CD4-positive, alpha-beta T cell (primary cell): ENCODE results near the gene ACTN1. TPM values are rescaled to one million over a fixed set of nuclear protein-coding genes. Genes with fewer than 3 reads are reported as not detected.
A peak's percentile ranks its signal among the peaks of the same experiment; 100 is the strongest.

ENCODE experiments used
- ATAC-seq: fragments of 200-7000 bp; cut with Tn5 transposase; one replicate; pipeline ENCODE4 v1.10.0; 2022; ENCODE audit warnings: mild to moderate bottlenecking; ENCODE audit not compliant: poor library complexity
- CTCF ChIA-PET: fragments of 350-600 bp; sonication (Branson Sonifier 250); formaldehyde crosslinking; loops from one replicate; lab custom pipeline; 2021; ENCODE audit warnings: antibody characterized with exemption, inconsistent platforms; lab: Charles Lee
- POLR2A ChIA-PET: fragments of 350-600 bp; sonication (Branson Sonifier 250); formaldehyde crosslinking; loops from one replicate; lab custom pipeline; 2021; ENCODE audit warnings: antibody characterized with exemption, inconsistent platforms; lab: Charles Lee
- DNase-seq, 14 experiments: peaks; one replicate each; pipeline ENCODE4 v3.0.0-alpha.2; 2013 to 2020; ENCODE audit warnings: mixed read lengths in 2 of 14
- H3K27ac ChIP-seq, 2 donors: one replicate each; pipeline versions ENCODE4 v1.5.1 to v1.7.0; 2013; ENCODE audit warnings: low read length in 2 of 2, low read depth in 1 of 2, mild to moderate bottlenecking in 1 of 2
- H3K27me3 ChIP-seq, 2 experiments: 1 replicate in 1 of 2; 2 replicates in 1 of 2; pipeline versions ENCODE4 v1.6.1 to v1.7.0; 2013; ENCODE audit warnings: low read length in 2 of 2, control low read depth in 1 of 2, mild to moderate bottlenecking in 1 of 2, moderate library complexity in 1 of 2; ENCODE audit not compliant: insufficient read depth in 2 of 2, control insufficient read depth in 1 of 2
- H3K36me3 ChIP-seq: one replicate; pipeline ENCODE4 v1.6.1; 2013; ENCODE audit warnings: low read length, control low read depth; ENCODE audit not compliant: insufficient read depth
- H3K4me1 ChIP-seq: one replicate; pipeline ENCODE4 v1.6.1; 2013; ENCODE audit warnings: low read length, control low read depth; ENCODE audit not compliant: insufficient read depth
- H3K4me3 ChIP-seq: one replicate; pipeline ENCODE4 v1.5.1; 2013; ENCODE audit warnings: mild to moderate bottlenecking, low read length, moderate library complexity
- H3K9me3 ChIP-seq, 2 experiments: 1 replicate in 1 of 2; 2 replicates in 1 of 2; pipeline versions ENCODE4 v1.6.1 to v1.7.0; 2013; ENCODE audit warnings: low read length in 2 of 2, mild to moderate bottlenecking in 2 of 2, control low read depth in 1 of 2, moderate library complexity in 1 of 2; ENCODE audit not compliant: control insufficient read depth in 1 of 2, insufficient read depth in 1 of 2
- H3K27ac Mint-ChIP-seq: one replicate; pipeline ENCODE4 v1.8.0; 2020; ENCODE audit warnings: mixed read lengths
- H3K27me3 Mint-ChIP-seq: one replicate; pipeline ENCODE4 v1.8.0; 2021; ENCODE audit warnings: mixed read lengths
- H3K36me3 Mint-ChIP-seq: one replicate; pipeline ENCODE4 v1.8.0; 2021; ENCODE audit warnings: low read depth, mixed read lengths
- H3K4me1 Mint-ChIP-seq: one replicate; pipeline ENCODE4 v1.8.0; 2021; ENCODE audit warnings: low read depth, mixed read lengths
- H3K4me3 Mint-ChIP-seq: one replicate; pipeline ENCODE4 v1.8.0; 2020; ENCODE audit warnings: mild to moderate bottlenecking, mixed read lengths
- H3K9me3 Mint-ChIP-seq: one replicate; pipeline ENCODE4 v1.8.0; 2020; ENCODE audit warnings: mixed read lengths
- CTCF ChIP-seq: fragments of 200-600 bp; IDR thresholded peaks from one replicate; pipeline ENCODE4 v1.8.0; 2022; ENCODE audit warnings: antibody characterized with exemption, mild to moderate bottlenecking
- intact Hi-C, 2 experiments: fragments of 100-400 bp; cut with DNase I in 1 of 2; cut with micrococcal nuclease in 1 of 2; formaldehyde crosslinking; loops; one replicate each; pipeline versions ENCODE4 v1.15.1 to v1.9.0; 2023 to 2025; cut with DNase I, micrococcal nuclease
- total RNA-seq, 174 experiments: library from RNA in 2 of 174; stranded (reverse) in 2 of 174; gene quantifications; one replicate each; pipeline ENCODE4 v1.2.3 and lab custom pipeline; 2021 to 2026

The ACTN1 gene
- total RNA-seq, 2 experiments from 2014 or later = 128 to 143 TPM

- Mint-ChIP-seq H3K9me3 (no peaks in the 10 kb centered on the region), H3K4me3 (no peak overlapping the region), H3K36me3 (peaks cover 10% of the 10 kb centered on the region), H3K27me3 (no peaks in the 10 kb centered on the region), H3K27ac (peak overlapping the region; percentile 95), H3K4me1 (peaks cover 88% of the 10 kb centered on the region)
- intact Hi-C loops = loop anchor here in 1 of 2 experiments (5.0 kb wide), 1 partner anchor 34 kb away; no protein-coding TSS in a partner anchor
- H3K4me1 ChIP-seq = peaks cover 79% of the 10 kb centered on the region
- ATAC-seq (no peak), DNase-seq (no peak)
- POLR2A ChIA-PET = interaction anchor here (0.7 to 2.2 kb wide), 7 partner anchors 9 to 30 kb away, joined by 3 to 8 read pairs (median 3); no protein-coding TSS in a partner anchor
- H3K4me3 ChIP-seq = no peak overlapping the region
- TF ChIP-seq CTCF = no peak
- CTCF ChIA-PET = no interaction called here
- H3K9me3 ChIP-seq = no peaks in the 10 kb centered on the region
- H3K27me3 ChIP-seq = no peaks in the 10 kb centered on the region
- peaks cover 6% of the 10 kb centered on the region for H3K36me3 ChIP-seq
- H3K27ac ChIP-seq = no peak overlapping the region
Observed at GRCh38 chr14:68947802-68948201, 31.3 kb downstream of the ACTN1 start.

GRCh38 chr14:68946489-68946822 lies 32.6 kb downstream of the ACTN1 start:
- H3K27me3 ChIP-seq = no peaks in the 10 kb centered on the region
- peaks cover 71% of the 10 kb centered on the region for H3K4me1 ChIP-seq
- no peaks in the 10 kb centered on the region for H3K9me3 ChIP-seq
- H3K4me3 ChIP-seq = no peak overlapping the region
- Mint-ChIP-seq H3K27ac (peak overlapping the region; percentile 95), H3K4me3 (no peak overlapping the region), H3K9me3 (no peaks in the 10 kb centered on the region), H3K4me1 (peaks cover 88% of the 10 kb centered on the region), H3K36me3 (peaks cover 23% of the 10 kb centered on the region), H3K27me3 (no peaks in the 10 kb centered on the region)
- no peak for TF ChIP-seq CTCF
- intact Hi-C loops = loop anchor here in 1 of 2 experiments (5.0 kb wide), 1 partner anchor 36 kb away; no protein-coding TSS in a partner anchor
- no peak for DNase-seq
- CTCF ChIA-PET = no interaction called here
- POLR2A ChIA-PET = interaction anchor here (1.6 kb wide), 1 partner anchor 31 kb away, joined by 7 read pairs; no protein-coding TSS in a partner anchor
- H3K27ac ChIP-seq = peak overlapping the region in 1 of 2 donors; percentile 38
- no peak for ATAC-seq
- peaks cover 7% of the 10 kb centered on the region for H3K36me3 ChIP-seq

GRCh38 chr14:68945585-68946488 lies 33.3 kb downstream of the ACTN1 start:
- Histone ChIP-seq H3K27me3 (no peaks in the 10 kb centered on the region), H3K27ac (peak overlapping the region; percentile 29 to 38), H3K4me1 (peaks cover 67% of the 10 kb centered on the region), H3K4me3 (no peak overlapping the region), H3K9me3 (no peaks in the 10 kb centered on the region), H3K36me3 (peaks cover 7% of the 10 kb centered on the region)
- no peak for TF ChIP-seq CTCF
- H3K27ac Mint-ChIP-seq = peak overlapping the region; percentile 95
- intact Hi-C loops = loop anchor here in 1 of 2 experiments (5.0 kb wide), 1 partner anchor 36 kb away; no protein-coding TSS in a partner anchor
- ATAC-seq (peak; percentile 19), DNase-seq (no peak)
- CTCF ChIA-PET = interaction anchor here (0.7 to 1.2 kb wide), 3 partner anchors 11 to 92 kb away, joined by 3 to 7 read pairs (median 3); no protein-coding TSS in a partner anchor
- H3K36me3 Mint-ChIP-seq = peaks cover 25% of the 10 kb centered on the region
- H3K4me1 Mint-ChIP-seq = peaks cover 88% of the 10 kb centered on the region
- no peaks in the 10 kb centered on the region for H3K27me3 Mint-ChIP-seq
- POLR2A ChIA-PET = interaction anchor here (1.0 to 1.6 kb wide), 3 partner anchors 12 to 33 kb away, joined by 3 to 7 read pairs (median 3); no protein-coding TSS in a partner anchor
- H3K4me3 Mint-ChIP-seq = peak overlapping the region; percentile 76
- H3K9me3 Mint-ChIP-seq = no peaks in the 10 kb centered on the region
